Hematopoietic multipotent progenitor cell treated with erythropoietin and hydrocortisone succinate and interleukin-3 and kit ligand, for 6 days (in vitro differentiated cells): ENCODE measurements around the gene MN1.

Experiments
- DNase-seq: peaks from one replicate; pipeline ENCODE4 v3.0.0-alpha.2; 2015

The MN1 gene

DNA sequence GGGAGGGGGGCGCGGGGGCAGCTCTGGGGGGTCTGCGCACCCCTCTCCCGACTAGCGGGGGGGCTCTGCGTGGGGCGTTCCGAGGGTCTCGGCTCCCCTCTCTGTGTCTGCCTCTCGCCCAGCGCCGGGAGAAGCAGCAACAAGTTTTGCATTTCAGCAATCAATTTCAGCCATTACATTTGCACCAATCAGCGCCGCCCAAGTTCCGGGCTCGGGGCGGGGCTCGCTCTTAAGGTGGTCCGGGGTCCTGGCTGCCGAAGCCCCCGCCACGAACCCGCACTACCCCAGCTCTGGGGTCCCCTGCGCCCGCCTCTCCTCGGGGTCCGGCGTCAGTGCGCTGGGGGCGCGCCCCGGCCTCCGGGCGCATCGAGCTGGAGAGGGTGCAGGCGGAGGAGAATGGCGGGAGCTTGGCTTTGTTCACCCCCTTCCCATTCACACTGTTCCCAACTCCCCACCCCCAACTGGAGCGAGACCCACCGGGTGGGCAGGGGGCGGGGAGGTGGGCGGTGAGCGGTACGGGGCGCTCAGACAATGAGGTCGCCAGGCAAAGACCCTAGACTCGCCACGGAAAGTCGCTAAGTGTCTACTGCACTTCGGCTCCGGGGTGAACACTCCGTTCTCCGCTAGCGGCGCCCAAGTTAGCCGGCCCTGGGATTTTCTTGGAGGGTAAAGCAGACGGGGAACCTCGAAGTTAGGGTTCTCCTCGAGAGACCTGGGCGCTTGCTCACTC, at the start of gene MN1:
Gene MN1, minus strand, starts transcription at position 141 of the 730 bp plus-strand sequence. CDS start 1,213 bp downstream, outside the sequence.
- DNase-seq, result peak; percentile 54

DNA sequence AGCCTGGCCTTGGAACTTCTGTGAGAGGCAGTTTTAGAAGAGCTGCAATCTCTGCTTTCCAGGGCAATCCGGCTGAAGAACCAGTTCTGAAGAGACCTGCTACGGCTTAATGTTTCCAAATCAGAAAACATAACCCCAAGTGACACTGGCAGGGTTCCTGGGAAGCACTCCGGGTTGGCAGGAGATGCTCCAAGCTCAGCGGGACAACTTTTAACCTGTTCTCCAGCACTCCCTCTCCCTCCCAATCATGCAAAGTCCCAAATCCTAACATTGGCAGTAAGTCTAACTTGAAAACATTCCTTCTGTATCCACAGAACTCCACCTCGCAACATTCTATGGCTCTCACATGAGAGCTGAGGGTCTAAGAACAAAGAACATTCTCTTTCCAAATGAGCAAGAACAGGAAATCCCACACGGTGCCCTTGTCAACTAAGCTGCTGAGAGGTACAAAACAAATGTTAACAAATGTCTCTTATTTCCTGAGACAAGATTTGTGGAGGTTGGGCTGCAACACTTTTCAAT, 48.5 kb upstream of the MN1 start:
- DNase-seq, result no peak

DNA sequence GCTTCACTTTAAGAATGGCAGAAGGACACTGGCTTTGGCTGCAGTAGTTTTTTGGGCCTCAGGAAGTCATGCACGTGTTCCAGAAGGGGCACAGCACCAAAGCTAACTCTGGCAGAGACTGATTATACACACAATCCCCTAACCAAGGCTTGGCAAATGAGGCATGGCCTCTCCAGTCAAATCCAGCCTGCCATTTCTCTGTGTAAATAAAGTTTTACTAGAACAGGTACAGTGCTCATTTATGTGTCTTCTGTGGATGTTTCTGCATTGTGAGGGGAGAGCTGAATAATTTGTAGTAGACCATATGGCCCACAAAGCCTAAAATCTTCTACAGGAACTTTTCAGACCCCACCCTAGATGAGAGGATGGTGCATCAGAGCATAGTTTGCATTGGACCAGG, 46.4 kb upstream of the MN1 start:
- DNase-seq, result no peak

DNA sequence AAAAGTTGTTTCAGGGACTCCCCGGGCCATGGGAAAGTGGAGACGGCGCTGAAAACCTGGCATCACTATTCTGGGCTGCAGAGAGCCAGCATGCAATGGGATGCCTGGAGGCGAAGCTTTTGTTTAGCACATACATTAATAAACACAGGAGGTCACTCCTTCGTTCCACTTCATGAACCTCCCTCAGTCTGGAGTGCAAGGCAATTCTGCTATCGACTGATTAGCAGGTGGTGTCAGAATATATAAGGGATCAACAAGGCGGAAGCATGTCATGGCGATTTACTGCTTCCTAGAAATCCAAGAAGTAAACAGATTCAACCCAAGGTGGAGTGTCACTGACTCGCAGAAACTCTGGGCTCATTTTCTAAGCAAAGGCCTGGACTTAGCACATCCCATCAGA, 45.4 kb upstream of the MN1 start:
- no peak for DNase-seq

DNA sequence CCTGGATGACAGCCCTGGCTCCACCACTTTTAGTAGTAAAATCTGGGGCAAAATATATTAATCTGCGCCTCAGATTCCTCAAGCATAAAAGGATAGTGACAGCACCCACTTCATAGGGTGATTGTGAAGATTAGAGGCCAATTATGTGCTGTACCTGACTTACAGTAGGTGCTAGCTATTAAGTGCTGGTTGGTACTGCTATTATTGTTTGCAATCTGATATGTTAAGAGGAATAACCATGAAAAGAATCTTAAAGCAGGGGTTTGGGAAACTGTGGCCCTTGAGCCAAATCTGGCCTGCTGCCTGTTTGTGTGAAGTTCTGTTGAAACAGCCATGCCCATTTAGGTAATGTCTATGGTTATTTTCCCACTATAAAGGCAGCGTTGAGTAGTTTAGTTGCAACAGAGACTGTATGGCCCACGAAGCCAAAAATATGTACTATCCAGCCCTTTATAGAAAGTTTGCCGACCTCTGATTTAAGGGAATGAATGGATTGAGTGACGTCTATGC, 44.7 kb upstream of the MN1 start:
- DNase-seq, result no peak

DNA sequence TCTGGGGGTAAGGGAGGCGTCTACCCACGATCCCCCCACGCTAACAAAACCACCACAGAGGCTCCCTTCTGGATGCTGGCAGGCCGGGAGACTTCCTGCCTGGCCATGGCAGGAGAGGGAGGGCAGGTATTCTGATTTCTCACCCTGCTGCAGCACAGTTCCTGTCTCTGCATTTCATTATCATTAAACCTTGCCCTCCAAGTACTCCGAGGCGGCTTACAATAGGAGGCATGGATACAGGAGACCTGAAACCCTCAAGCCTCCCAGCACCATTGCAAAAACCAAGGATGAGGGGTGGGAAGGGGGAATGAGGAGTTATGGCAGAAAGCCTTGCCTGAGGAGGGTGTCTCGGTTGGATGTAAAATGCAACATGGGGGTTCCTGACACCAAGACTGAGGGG, 44.1 kb upstream of the MN1 start:
- no peak for DNase-seq

DNA sequence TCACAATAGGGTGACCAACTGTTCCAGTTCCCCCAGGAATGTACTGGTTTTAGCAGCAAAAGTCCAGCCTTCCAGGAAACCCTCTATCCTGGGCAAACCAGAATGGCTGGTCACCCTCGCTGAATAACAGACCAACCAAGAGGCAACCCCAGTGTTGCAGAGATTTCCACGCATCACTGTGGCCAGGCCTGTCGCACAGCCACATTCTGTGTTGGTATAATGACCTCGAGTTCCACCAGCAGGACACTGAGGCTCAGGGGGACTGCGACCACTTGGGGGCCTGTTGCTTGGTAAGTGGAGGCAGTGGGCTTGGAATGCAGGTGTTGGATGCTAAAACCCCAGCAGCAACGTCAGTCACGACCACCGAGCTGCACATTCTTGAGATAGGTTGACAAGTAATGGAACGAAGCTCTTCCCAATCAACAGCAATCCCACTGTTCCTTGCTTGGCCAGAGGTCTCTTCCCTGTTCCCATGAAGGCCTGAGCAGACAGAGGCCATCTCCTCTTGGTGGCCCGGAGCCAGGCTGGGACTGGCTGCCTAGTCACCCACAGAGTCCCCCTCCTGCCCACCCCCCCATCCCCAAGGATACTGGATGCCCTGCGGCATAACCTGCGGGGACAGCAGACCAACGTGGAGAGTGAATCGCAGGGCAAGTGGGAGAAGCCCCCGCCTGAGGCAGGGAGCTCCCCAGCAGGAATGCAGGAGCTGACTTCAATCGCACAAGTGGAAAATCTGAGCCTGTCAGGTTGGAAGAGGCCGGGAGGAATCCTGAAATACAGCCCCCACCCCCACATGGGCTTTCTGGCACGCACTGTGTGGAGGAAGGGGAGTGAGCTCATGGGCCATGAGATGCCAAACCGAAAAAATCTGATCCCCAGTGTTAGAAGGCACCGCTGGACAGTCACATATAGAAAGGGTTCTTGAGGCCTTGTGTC, 43.4 kb upstream of the MN1 start:
- no peak for DNase-seq

DNA sequence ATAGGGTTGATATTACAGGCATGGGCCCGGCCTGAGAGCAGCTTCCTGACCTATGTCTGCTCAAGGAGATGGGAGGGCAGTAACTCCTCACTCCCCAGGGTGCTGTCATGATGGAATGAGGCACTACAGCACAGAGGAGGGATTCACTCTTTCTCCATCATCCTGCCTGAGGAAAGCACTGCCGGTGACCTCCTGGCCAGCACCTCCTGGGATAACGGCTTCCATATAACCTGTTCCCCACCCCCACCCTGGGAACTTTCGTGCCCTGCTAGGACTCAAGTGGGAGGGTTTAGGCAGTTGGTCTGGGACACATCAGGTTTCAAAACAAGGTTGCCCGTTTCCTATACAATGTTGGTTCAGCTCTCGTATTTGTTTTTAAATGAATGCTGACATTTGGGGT, 42.7 kb upstream of the MN1 start:
- no peak for DNase-seq

DNA sequence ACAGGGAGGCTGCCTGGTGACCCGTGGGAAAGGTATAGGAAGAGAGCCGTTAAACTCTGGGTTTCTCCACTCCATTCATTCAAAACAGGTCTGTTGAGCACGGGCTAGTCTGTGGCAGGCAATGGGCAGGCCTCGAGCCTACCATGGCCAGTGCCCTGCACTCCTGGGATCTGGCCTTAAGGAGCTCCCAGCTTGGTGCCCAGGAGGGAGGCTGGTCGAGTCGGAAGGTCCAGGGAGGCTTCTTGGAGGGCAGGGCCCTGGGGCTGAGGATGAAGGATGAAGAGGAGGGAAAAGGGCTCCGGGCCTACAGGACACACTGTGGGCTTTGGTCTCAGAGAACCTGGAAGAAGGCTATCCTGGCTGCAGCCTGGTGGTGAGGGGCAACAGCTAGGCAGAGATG, 41.9 kb upstream of the MN1 start:
- no peak for DNase-seq

DNA sequence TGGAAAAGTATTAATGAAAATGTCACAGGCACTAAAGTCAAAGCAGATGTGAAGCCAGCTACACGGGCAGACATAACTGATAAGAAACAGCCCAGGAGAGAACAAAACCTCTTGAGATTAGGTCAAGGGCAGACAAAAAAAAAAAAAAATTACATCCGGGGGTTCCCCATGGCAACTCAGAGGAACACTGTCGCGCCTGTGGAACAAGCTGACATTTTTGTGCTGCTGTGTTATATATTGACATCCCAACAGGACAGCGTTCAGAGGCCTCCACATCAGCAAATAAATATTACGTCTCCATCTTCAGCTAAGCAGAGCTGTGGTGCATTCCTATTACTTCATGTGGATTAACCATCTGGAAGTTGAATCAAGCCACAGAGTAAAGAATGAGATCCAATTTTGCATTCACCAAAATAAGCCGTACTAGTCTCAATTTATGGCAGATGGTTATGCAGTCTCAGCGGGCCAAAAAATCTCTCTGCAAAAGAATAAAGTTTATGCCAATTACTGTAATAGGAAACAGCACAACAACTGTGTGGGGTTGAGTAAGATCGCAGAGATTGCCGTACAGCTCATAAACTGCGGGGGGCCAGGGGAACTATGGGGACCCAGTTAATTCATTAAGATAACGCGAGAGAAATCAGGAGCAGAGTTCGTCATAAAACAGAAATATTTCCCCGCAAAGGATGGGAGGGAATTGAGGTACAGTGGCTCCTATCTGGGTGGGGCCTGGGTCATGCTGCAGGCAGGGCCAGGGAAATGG, 41.3 kb upstream of the MN1 start:
- no peak for DNase-seq

DNA sequence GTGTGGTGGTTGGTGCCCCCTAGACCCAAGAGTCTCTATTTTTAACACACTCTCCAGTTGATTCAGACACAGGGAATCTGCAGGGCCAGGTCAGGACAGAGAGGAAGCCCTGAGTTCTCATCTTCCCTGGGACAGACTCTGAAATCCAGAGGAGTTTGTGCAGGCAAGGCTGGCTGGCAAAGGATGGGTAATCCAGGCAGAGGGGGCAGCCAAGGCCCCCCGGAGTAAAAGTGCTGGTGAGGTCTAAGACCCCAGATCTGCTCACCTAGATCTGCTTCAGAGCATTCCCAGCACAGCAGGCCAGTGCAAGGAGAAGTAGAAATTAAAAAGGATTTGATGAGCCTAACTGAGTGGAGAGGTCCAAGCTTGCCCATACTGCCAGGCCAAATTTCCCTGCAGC, 40.6 kb upstream of the MN1 start:
- DNase-seq, result no peak

DNA sequence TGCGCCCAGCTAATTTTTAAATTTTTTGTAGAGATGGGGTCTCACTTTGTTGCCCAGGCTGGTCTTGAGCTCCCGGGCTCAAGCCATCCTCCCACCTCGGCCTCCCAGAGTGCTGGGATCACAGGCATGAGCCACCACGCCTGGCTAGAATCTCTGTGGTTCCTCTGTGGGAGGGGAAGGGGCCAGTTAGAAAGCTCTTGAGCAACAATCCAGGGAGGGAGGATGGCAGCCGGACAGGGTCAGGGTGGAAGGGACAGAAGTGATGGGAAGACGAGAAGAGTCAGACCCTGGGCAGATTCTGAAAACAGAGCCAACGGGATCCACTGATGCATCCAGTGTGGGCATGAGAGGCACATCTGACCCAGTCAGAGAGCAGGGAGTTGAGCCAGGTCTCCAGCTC, 38.9 kb upstream of the MN1 start:
- DNase-seq, result no peak

DNA sequence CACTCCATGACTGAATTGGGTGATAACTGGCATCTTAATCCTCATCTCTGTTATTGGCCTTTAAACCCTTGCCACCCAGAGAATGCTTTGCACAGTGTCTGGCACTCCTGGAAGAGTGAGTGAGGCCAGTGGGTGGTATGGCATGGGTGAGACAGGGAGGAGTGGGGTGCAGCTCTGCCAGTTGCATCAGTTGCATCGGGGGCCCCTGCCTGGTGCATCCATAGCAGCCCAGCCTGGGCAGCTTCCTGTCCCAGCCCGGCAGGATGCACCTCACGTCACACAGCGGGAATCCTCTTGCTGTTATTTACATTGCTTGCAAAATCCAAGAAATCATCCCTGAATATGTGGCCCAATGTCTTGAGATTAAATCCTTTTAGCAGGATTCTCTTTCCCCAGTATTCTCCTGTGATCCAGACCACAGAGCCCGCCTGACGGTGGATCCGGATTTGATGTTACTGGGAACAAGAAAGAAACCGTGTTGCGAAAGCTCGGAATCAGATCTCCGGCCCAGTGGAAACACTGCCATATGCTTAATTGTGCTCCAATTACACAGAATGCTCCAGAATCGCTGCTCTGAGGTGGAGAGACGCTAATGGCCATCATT, 37.6 kb upstream of the MN1 start:
- DNase-seq, result no peak

DNA sequence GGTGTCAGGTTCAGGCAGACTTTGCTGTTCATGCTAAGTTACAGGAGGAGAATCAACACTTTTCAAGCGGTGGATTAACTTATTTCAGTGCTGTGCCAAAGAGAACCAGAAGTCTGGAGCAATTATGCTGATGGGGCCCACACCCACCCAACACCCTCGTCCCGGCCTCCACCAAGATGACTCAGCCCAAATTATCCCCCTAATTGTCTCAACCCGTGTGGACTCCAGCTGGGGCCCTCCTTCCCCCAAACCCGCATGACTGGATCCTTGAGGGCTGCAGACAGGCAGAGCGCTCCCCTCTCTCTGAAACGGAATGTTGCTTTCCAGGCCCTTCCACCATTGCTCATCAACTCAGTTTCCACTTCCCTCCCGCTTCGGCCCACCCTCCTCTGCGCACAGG, 34.6 kb upstream of the MN1 start:
- DNase-seq, result no peak

DNA sequence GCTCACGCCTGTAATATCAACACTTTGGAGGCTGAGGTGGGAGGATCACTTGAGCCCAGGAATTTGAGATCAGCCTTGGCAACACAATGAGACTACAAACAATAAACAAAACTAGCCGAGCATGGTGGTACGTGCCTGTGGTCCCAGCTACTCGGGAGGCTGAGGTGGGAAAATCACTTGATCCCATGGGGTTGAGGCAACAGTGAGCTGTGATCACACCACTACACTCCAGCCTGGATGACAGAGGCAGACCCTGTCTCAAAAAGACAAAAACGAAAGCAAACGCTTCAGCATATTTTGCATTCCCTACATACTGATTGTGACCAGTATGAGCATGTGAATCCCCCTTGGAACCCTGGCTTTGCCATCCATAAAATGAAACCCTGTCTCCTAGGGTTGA, 33.9 kb upstream of the MN1 start:
- no peak for DNase-seq

DNA sequence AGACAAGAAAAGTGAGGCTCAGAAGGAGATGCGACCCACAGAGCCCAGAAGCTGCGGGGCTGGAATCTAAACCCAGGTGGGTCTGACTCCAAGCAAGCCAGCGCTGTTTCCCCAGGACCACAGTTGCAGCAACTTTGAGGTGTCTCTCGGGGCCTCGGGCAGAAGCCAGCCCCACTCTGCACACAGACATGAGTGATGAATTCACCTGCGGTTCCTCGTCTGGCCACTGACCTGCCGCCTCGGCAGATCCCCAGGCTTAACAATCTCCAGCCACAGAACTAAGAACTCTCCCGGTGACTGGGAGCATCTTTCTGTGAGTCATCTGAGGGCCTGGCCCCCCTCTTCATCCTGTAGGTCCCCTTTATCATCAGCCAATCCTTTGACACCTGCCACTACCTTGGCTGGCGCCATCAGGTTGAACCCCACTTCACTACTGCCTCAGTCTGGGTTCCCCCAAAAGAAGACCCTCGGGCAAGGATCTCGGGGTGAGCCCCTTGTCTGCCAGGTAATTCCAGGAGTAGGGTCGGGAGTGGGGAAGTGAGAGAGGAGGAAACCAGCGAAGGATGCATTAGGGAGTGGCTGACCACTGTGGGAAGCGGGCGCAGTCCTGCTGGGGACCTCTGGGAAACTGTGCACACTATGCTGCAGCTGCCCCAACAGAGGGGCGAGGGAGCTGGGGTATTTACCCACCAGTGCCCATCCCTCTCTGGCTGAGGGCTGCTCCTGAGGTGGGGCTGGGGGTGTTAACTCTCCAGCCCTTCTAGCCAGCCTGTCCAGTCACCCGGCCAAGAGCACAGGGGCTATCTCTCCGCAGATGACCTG, 33.0 kb upstream of the MN1 start:
- DNase-seq, result no peak

DNA sequence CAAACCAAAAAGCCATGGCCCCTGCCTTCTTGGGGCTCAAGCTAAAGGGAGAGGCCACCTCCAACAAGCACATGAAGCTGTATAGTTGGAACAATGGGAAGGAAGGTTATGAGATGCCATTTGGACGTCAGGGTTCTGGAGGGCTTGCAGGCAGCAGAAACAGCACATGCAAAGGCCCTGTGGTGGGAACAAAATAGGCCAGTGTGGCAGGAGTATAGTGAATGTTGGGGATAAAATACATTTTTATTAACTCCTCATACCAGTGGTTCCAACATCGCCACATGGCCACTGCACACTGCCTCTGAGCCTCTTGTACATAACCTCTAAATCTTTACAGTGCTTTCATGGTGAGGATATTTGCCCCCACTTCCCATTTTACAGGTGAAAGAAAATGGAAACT, 32.2 kb upstream of the MN1 start:
- no peak for DNase-seq

DNA sequence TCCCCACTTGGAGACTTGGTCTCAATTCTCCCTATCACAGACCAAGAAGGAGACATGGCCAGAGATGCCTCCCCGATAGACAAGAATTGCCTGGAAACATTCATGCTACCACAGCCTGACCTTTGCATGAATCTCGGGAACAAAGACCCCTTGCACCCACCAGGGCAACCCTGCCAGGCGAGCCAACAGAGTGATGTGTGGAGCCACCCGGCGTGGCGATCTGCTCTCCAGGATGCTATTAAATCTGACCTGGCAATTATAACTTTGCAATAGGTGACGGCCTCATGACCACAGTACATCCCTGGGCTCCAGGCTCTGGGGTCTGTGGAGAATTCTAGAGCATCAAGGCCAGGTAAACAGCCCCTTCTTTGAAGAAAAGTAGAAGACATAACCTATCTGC, 31.1 kb upstream of the MN1 start:
- no peak for DNase-seq

DNA sequence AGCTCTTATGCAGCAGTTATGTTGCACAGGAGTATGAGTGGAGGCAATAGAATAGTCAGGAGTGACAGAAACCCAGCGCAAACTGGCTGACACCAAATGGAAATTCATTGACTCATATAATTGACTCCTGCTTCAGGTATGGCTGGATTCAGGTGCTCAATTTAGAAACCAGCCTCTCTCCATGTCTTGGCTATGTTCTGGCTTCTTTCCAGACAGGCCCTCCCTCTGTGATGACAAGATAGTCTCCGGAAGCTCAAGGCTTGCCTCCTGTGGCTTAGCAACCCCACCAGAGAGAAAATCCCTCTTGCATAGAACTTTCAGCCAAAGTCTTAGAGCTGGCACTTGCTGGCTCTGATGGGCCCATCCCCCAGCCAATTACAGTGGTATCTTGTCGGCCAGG, 28.1 kb upstream of the MN1 start:
- DNase-seq, result peak; percentile 39

DNA sequence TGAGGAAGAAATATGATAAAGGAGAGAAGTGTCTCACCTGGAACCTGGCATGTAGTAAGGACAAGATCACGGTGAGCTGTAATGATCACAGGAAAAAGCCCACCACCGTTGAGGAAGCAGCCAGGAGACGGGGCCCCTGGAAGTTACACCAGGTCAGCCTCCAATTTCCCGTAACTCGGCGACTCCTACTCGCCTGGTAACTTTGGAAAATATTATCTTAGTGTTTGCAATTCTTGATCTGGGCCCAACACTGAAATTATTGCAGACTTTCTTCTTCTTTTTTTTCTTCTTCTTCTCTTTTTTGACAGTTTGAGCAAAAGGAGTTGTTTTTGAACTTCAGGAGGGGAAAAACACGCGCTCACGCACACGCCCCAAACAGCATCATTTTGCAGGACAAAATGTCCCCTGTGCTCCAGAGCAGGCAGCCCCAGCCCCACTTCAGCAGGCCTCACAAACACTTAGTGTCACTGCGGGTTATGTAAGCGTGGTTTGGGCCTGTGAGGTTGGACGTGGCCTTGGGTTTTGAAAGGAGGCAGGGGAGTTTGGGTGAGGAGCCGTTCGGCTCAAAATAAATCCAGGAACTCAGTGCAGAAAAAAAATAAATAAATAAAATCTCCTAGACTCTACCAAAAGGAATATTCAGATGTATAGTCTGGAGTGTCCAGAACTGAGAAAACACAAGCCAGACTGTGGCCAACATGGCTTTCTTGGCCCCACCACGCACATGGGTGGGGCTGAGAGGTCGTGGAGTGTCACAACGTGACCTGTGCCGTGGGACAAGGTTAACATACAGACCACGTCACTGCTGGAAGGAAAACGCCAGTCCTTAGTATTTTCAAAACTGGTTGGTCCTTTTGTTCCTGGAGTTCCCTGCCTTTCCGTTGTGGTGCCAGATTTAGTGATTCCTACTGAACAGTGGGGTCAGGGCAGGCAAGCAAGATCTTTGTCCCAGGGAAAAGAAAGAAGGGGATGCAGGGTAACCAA, 26.3 kb upstream of the MN1 start:
- DNase-seq, result no peak
